Measurements from ENCODE around the gene SRBD1. TPM values are rescaled to one million over a fixed set of nuclear protein-coding genes. Genes with fewer than 3 reads are reported as not detected.

Gene SRBD1
- total RNA-seq, 1 experiment from 2014 or later = 20.6 TPM

GRCh38 chr2:45345331-45346234 lies 265.5 kb downstream of the SRBD1 start:
- Histone ChIP-seq H3K27me3 (ENCODE audit: insufficient read depth, low read length) (no peaks in the 10 kb centered on the region), H3K4me3 (replicated peaks in 1 of 2; ENCODE audit: low read depth in 1 of 2, low read length in 2 of 2) (no peak overlapping the region), H2AFZ (ENCODE audit: low read depth, low read length, poor library complexity, severe bottlenecking) (no peak overlapping the region), H3K9me2 (ENCODE audit: insufficient read depth) (no peaks in the 10 kb centered on the region), H4K20me1 (ENCODE audit: insufficient read depth) (no peaks in the 10 kb centered on the region), H3K9ac (ENCODE audit: low read length) (no peak overlapping the region), H3K4me2 (ENCODE audit: low read length) (no peak overlapping the region), H3K4me1 (ENCODE audit: control insufficient read depth in 1 of 2, insufficient read depth in 2 of 2, low read length in 2 of 2) (no peaks in the 10 kb centered on the region), H3K9me3 (ENCODE audit: control insufficient read depth in 1 of 2, insufficient read depth in 1 of 2, low read depth in 1 of 2, low read length in 2 of 2) (no peaks in the 10 kb centered on the region), H3K79me2 (ENCODE audit: insufficient read depth, low read length) (no peaks in the 10 kb centered on the region), H3K27ac (ENCODE audit: low read depth, low read length) (no peak overlapping the region), H3K36me3 (ENCODE audit: control insufficient read depth in 1 of 2, insufficient read depth in 2 of 2, low read length in 2 of 2) (no peaks in the 10 kb centered on the region)
- ChIA-PET CTCF (no interaction called here), POLR2A (no interaction called here), RAD21 (ENCODE audit: low non-redundant PET in 1 of 2, low total read pairs in 2 of 2, uncharacterized antibody in 2 of 2, unreplicated experiment in 2 of 2) (no interaction called here)
- no peak for DNase-seq (ENCODE audit: low read depth, low spot score)
- intact Hi-C loops (cut with micrococcal nuclease) = no loop called here
- no peak for ATAC-seq
- TF ChIP-seq SP1 (IDR thresholded peaks at IDR 0.05; ENCODE audit: low read depth) (no peak), ELF1 (IDR thresholded peaks at IDR 0.05; ENCODE audit: borderline replicate concordance, low read depth) (no peak), SIN3A (IDR thresholded peaks at IDR 0.05; ENCODE audit: low read depth) (no peak), CTCF (IDR thresholded peaks at IDR 0.05 in 2 of 3, conservative IDR thresholded peaks at IDR 0.05 in 1 of 3; ENCODE audit: borderline replicate concordance in 1 of 3, insufficient read depth in 1 of 3, low read depth in 2 of 3, low read length in 2 of 3) (no peak), JUND (IDR thresholded peaks at IDR 0.05) (no peak), POLR2A (IDR thresholded peaks at IDR 0.05; ENCODE audit: borderline replicate concordance, extremely low read depth, insufficient read depth, insufficient read length) (no peak), REST (IDR thresholded peaks at IDR 0.05; ENCODE audit: low read depth) (no peak), SRF (IDR thresholded peaks at IDR 0.05; ENCODE audit: low read depth) (no peak), FOSL1 (IDR thresholded peaks at IDR 0.05; ENCODE audit: low read depth) (no peak)
- no TSS peak for BruUV-seq (replicated peaks)

Data from HCT116 (cell line).